Mucosa of stomach (tissue), 1 donor: ENCODE measurements around the gene VPS4A.
"Not testable (repeated sequence)": the region's sequence is repeated elsewhere in the genome, so short reads cannot be mapped to it uniquely, and the experiment has no call there.

Source experiments
- H3K27me3 ChIP-seq: one replicate; pipeline ENCODE4 v1.7.0; 2013; ENCODE audit warnings: mild to moderate bottlenecking, low read length; ENCODE audit not compliant: control insufficient read depth, insufficient read depth
- H3K36me3 ChIP-seq: one replicate; pipeline ENCODE4 v1.7.0; 2013; ENCODE audit warnings: low read length; ENCODE audit not compliant: control insufficient read depth, insufficient read depth
- H3K4me1 ChIP-seq: one replicate; pipeline ENCODE4 v1.7.0; 2013; ENCODE audit warnings: mild to moderate bottlenecking, low read length; ENCODE audit not compliant: control insufficient read depth, insufficient read depth
- H3K4me3 ChIP-seq: one replicate; pipeline ENCODE4 v1.7.0; 2013; ENCODE audit warnings: low read length
- H3K9ac ChIP-seq: one replicate; pipeline ENCODE4 v1.7.0; 2013; ENCODE audit warnings: mild to moderate bottlenecking, low read length, moderate library complexity
- H3K9me3 ChIP-seq: one replicate; pipeline ENCODE4 v1.7.0; 2013; ENCODE audit warnings: mild to moderate bottlenecking, low read length, moderate library complexity; ENCODE audit not compliant: control insufficient read depth
- donor health status: Pancreatic carcinoma.

VPS4A gene

GRCh38 chr16:69286941-69287713 is 24.0 kb upstream of the VPS4A start:
- no peaks in the 10 kb centered on the region for H3K9me3 ChIP-seq
- H3K4me1 ChIP-seq = no peaks in the 10 kb centered on the region
- no peaks in the 10 kb centered on the region for H3K36me3 ChIP-seq
- H3K9ac ChIP-seq = no peak overlapping the region
- H3K4me3 ChIP-seq = no peak overlapping the region
- H3K27me3 ChIP-seq = no peaks in the 10 kb centered on the region

GRCh38 chr16:69291657-69292056 is 19.5 kb upstream of the VPS4A start:
- H3K9ac ChIP-seq, H3K9me3 ChIP-seq, H3K27me3 ChIP-seq, H3K4me1 ChIP-seq, H3K36me3 ChIP-seq, H3K4me3 ChIP-seq: not testable (repeated sequence)

- H3K27me3 ChIP-seq = no peaks in the 10 kb centered on the region
- no peaks in the 10 kb centered on the region for H3K9me3 ChIP-seq
- H3K36me3 ChIP-seq = no peaks in the 10 kb centered on the region
- no peaks in the 10 kb centered on the region for H3K4me1 ChIP-seq
- H3K9ac ChIP-seq = no peak overlapping the region
- H3K4me3 ChIP-seq = no peak overlapping the region
Observed at GRCh38 chr16:69293401-69293800, 17.7 kb upstream of the VPS4A start.

- Histone ChIP-seq H3K4me1 (no peaks in the 10 kb centered on the region), H3K36me3 (no peaks in the 10 kb centered on the region), H3K9me3 (no peaks in the 10 kb centered on the region), H3K27me3 (no peaks in the 10 kb centered on the region), H3K4me3 (no peak overlapping the region), H3K9ac (no peak overlapping the region)
Observed at GRCh38 chr16:69294051-69294450, 17.1 kb upstream of the VPS4A start.

GRCh38 chr16:69296771-69297170 is 14.4 kb upstream of the VPS4A start:
- not testable (repeated sequence) for H3K36me3 ChIP-seq, H3K4me3 ChIP-seq, H3K9me3 ChIP-seq, H3K9ac ChIP-seq, H3K4me1 ChIP-seq, H3K27me3 ChIP-seq

- Histone ChIP-seq H3K4me3 (no peak overlapping the region), H3K4me1 (no peaks in the 10 kb centered on the region), H3K36me3 (no peaks in the 10 kb centered on the region), H3K9me3 (no peaks in the 10 kb centered on the region), H3K9ac (no peak overlapping the region), H3K27me3 (no peaks in the 10 kb centered on the region)
Observed at GRCh38 chr16:69298261-69298660, 12.9 kb upstream of the VPS4A start.

- Histone ChIP-seq H3K4me3 (no peak overlapping the region), H3K36me3 (no peaks in the 10 kb centered on the region)
Observed at GRCh38 chr16:69301187-69301586, 10.0 kb upstream of the VPS4A start.

GRCh38 chr16:69301861-69302260 is 9.3 kb upstream of the VPS4A start:
- Histone ChIP-seq H3K27me3 (no peaks in the 10 kb centered on the region), H3K9me3 (no peaks in the 10 kb centered on the region), H3K4me3 (no peak overlapping the region), H3K4me1 (no peaks in the 10 kb centered on the region), H3K9ac (no peak overlapping the region), H3K36me3 (no peaks in the 10 kb centered on the region)

More at GRCh38 chr16:69301187-69301586, 10.0 kb upstream of the VPS4A start:
- Histone ChIP-seq H3K9ac (no peak overlapping the region), H3K4me1 (no peaks in the 10 kb centered on the region), H3K9me3 (no peaks in the 10 kb centered on the region), H3K27me3 (no peaks in the 10 kb centered on the region)

- Histone ChIP-seq H3K4me1 (no peaks in the 10 kb centered on the region), H3K4me3 (no peak overlapping the region), H3K9me3 (no peaks in the 10 kb centered on the region), H3K36me3 (no peaks in the 10 kb centered on the region), H3K27me3 (no peaks in the 10 kb centered on the region), H3K9ac (no peak overlapping the region)
Observed at GRCh38 chr16:69302301-69302700, 8.8 kb upstream of the VPS4A start.

GRCh38 chr16:69306031-69306430 is 5.1 kb upstream of the VPS4A start:
- Histone ChIP-seq H3K36me3 (no peaks in the 10 kb centered on the region), H3K9me3 (no peaks in the 10 kb centered on the region), H3K27me3 (no peaks in the 10 kb centered on the region), H3K4me3 (no peak overlapping the region), H3K4me1 (no peaks in the 10 kb centered on the region), H3K9ac (no peak overlapping the region)

GRCh38 chr16:69307091-69307490 is 4.1 kb upstream of the VPS4A start:
- Histone ChIP-seq H3K4me1 (peaks cover 2% of the 10 kb centered on the region), H3K9ac (no peak overlapping the region), H3K36me3 (no peaks in the 10 kb centered on the region), H3K27me3 (no peaks in the 10 kb centered on the region), H3K4me3 (no peak overlapping the region), H3K9me3 (no peaks in the 10 kb centered on the region)

- Histone ChIP-seq H3K9me3 (no peaks in the 10 kb centered on the region), H3K4me3 (no peak overlapping the region), H3K36me3 (no peaks in the 10 kb centered on the region), H3K9ac (no peak overlapping the region), H3K27me3 (no peaks in the 10 kb centered on the region), H3K4me1 (peaks cover 4% of the 10 kb centered on the region)
Observed at GRCh38 chr16:69307856-69308255, 3.3 kb upstream of the VPS4A start.

- Histone ChIP-seq H3K27me3 (no peaks in the 10 kb centered on the region), H3K4me3 (no peak overlapping the region), H3K9me3 (no peaks in the 10 kb centered on the region), H3K9ac (no peak overlapping the region), H3K4me1 (peaks cover 4% of the 10 kb centered on the region), H3K36me3 (no peaks in the 10 kb centered on the region)
Observed at GRCh38 chr16:69309316-69309715, 1.8 kb upstream of the VPS4A start.
